ENCODE measurements around the gene PWWP2B.

- no peak for TF ChIP-seq SIN3A (IDR thresholded peaks at IDR 0.05; ENCODE audit: borderline replicate concordance, insufficient read depth, low read depth, low read length)
- TF ChIP-seq CTCF (IDR thresholded peaks at IDR 0.05), result no peak
- peak; percentile 72; the same call in 1 of the 2 replicates for TF ChIP-seq POLR2AphosphoS5 (IDR thresholded peaks at IDR 0.05; ENCODE audit: low read depth, low read length)
- no peak for TF ChIP-seq TCF7L2 (IDR thresholded peaks at IDR 0.05; ENCODE audit: low read depth, low read length)
Observed at GRCh38 chr10:132444877-132445351, 47.9 kb downstream of the PWWP2B start.

Measured in Panc1 (cell line).